ENCODE data around the gene PRKN.

Gene PRKN

GRCh38 chr6:161740486-161740885 is 987.1 kb downstream of the PRKN start:
- no peaks in the 10 kb centered on the region for H3K9me3 ChIP-seq (ENCODE audit: insufficient read depth, low read depth, low read length)
- H3K36me3 ChIP-seq (ENCODE audit: insufficient read depth, low read depth, low read length): no peaks in the 10 kb centered on the region
- H3K27ac ChIP-seq (ENCODE audit: low read length): no peak overlapping the region
- no peak overlapping the region for H3K4me3 ChIP-seq (ENCODE audit: low read length)
- H3K9ac ChIP-seq (ENCODE audit: low read depth, low read length): no peak overlapping the region
- H3K27me3 ChIP-seq (ENCODE audit: insufficient read depth, low read length): no peaks in the 10 kb centered on the region
- no peaks in the 10 kb centered on the region for H3K4me1 ChIP-seq (ENCODE audit: insufficient read depth, low read length)

GRCh38 chr6:161736781-161737292 is 990.7 kb downstream of the PRKN start:
- H3K9me3 ChIP-seq (ENCODE audit: insufficient read depth, low read depth, low read length): no peaks in the 10 kb centered on the region
- H3K9ac ChIP-seq (ENCODE audit: low read depth, low read length): no peak overlapping the region
- H3K36me3 ChIP-seq (ENCODE audit: insufficient read depth, low read depth, low read length): no peaks in the 10 kb centered on the region
- H3K4me1 ChIP-seq (ENCODE audit: insufficient read depth, low read length): no peaks in the 10 kb centered on the region
- H3K27me3 ChIP-seq (ENCODE audit: insufficient read depth, low read length): no peaks in the 10 kb centered on the region
- no peak overlapping the region for H3K27ac ChIP-seq (ENCODE audit: low read length)
- H3K4me3 ChIP-seq (ENCODE audit: low read length): no peak overlapping the region

- no peak overlapping the region for H3K27ac ChIP-seq (ENCODE audit: low read length)
- H3K4me1 ChIP-seq (ENCODE audit: insufficient read depth, low read length): no peaks in the 10 kb centered on the region
- H3K9ac ChIP-seq (ENCODE audit: low read depth, low read length): no peak overlapping the region
- H3K4me3 ChIP-seq (ENCODE audit: low read length): no peak overlapping the region
- no peaks in the 10 kb centered on the region for H3K36me3 ChIP-seq (ENCODE audit: insufficient read depth, low read depth, low read length)
- H3K27me3 ChIP-seq (ENCODE audit: insufficient read depth, low read length): no peaks in the 10 kb centered on the region
- no peaks in the 10 kb centered on the region for H3K9me3 ChIP-seq (ENCODE audit: insufficient read depth, low read depth, low read length)
These were observed 991.2 kb downstream of the PRKN start for GRCh38 chr6:161736326-161736725.

- Histone ChIP-seq H3K27ac (ENCODE audit: low read length) (no peak overlapping the region), H3K27me3 (ENCODE audit: insufficient read depth, low read length) (no peaks in the 10 kb centered on the region), H3K36me3 (ENCODE audit: insufficient read depth, low read depth, low read length) (no peaks in the 10 kb centered on the region), H3K9me3 (ENCODE audit: insufficient read depth, low read depth, low read length) (no peaks in the 10 kb centered on the region), H3K4me1 (ENCODE audit: insufficient read depth, low read length) (peaks cover under 1% of the 10 kb centered on the region; the same call in 1 of the 2 replicates), H3K9ac (ENCODE audit: low read depth, low read length) (no peak overlapping the region), H3K4me3 (ENCODE audit: low read length) (no peak overlapping the region)
These were observed 995.0 kb downstream of the PRKN start for GRCh38 chr6:161732594-161732993.

GRCh38 chr6:161727083-161727833 is 1000.3 kb downstream of the PRKN start:
- H3K27me3 ChIP-seq (ENCODE audit: insufficient read depth, low read length): no peaks in the 10 kb centered on the region
- H3K4me1 ChIP-seq (ENCODE audit: insufficient read depth, low read length): peaks cover 4% of the 10 kb centered on the region; the same call in 1 of the 2 replicates
- H3K27ac ChIP-seq (ENCODE audit: low read length): no peak overlapping the region
- H3K36me3 ChIP-seq (ENCODE audit: insufficient read depth, low read depth, low read length): no peaks in the 10 kb centered on the region
- no peak overlapping the region for H3K9ac ChIP-seq (ENCODE audit: low read depth, low read length)
- H3K9me3 ChIP-seq (ENCODE audit: insufficient read depth, low read depth, low read length): no peaks in the 10 kb centered on the region
- H3K4me3 ChIP-seq (ENCODE audit: low read length): no peak overlapping the region; the same call in 1 of the 2 replicates

- no peak overlapping the region for H3K9ac ChIP-seq (ENCODE audit: low read depth, low read length)
- H3K36me3 ChIP-seq (ENCODE audit: insufficient read depth, low read depth, low read length): no peaks in the 10 kb centered on the region
- H3K4me1 ChIP-seq (ENCODE audit: insufficient read depth, low read length): peaks cover 2% of the 10 kb centered on the region; the same call in 1 of the 2 replicates
- no peak overlapping the region for H3K27ac ChIP-seq (ENCODE audit: low read length)
- no peaks in the 10 kb centered on the region for H3K27me3 ChIP-seq (ENCODE audit: insufficient read depth, low read length)
- no peak overlapping the region for H3K4me3 ChIP-seq (ENCODE audit: low read length)
- no peaks in the 10 kb centered on the region for H3K9me3 ChIP-seq (ENCODE audit: insufficient read depth, low read depth, low read length)
These were observed 1005.2 kb downstream of the PRKN start for GRCh38 chr6:161722394-161722793.

- H3K9me3 ChIP-seq (ENCODE audit: insufficient read depth, low read depth, low read length): no peaks in the 10 kb centered on the region
- H3K9ac ChIP-seq (ENCODE audit: low read depth, low read length): no peak overlapping the region
- no peaks in the 10 kb centered on the region for H3K36me3 ChIP-seq (ENCODE audit: insufficient read depth, low read depth, low read length)
- no peak overlapping the region for H3K27ac ChIP-seq (ENCODE audit: low read length)
- no peaks in the 10 kb centered on the region for H3K4me1 ChIP-seq (ENCODE audit: insufficient read depth, low read length)
- no peak overlapping the region for H3K4me3 ChIP-seq (ENCODE audit: low read length)
- H3K27me3 ChIP-seq (ENCODE audit: insufficient read depth, low read length): no peaks in the 10 kb centered on the region
These were observed 1006.1 kb downstream of the PRKN start for GRCh38 chr6:161721511-161721910.

- H3K27ac ChIP-seq (ENCODE audit: low read length): no peak overlapping the region
- H3K36me3 ChIP-seq (ENCODE audit: insufficient read depth, low read depth, low read length): no peaks in the 10 kb centered on the region
- H3K4me3 ChIP-seq (ENCODE audit: low read length): no peak overlapping the region
- H3K4me1 ChIP-seq (ENCODE audit: insufficient read depth, low read length): no peaks in the 10 kb centered on the region
- no peaks in the 10 kb centered on the region for H3K9me3 ChIP-seq (ENCODE audit: insufficient read depth, low read depth, low read length)
- H3K27me3 ChIP-seq (ENCODE audit: insufficient read depth, low read length): no peaks in the 10 kb centered on the region
- H3K9ac ChIP-seq (ENCODE audit: low read depth, low read length): no peak overlapping the region
These were observed 1011.4 kb downstream of the PRKN start for GRCh38 chr6:161716176-161716575.

GRCh38 chr6:161711938-161712337 is 1015.6 kb downstream of the PRKN start:
- Histone ChIP-seq H3K4me3 (ENCODE audit: low read length) (no peak overlapping the region), H3K27ac (ENCODE audit: low read length) (no peak overlapping the region), H3K4me1 (ENCODE audit: insufficient read depth, low read length) (no peaks in the 10 kb centered on the region), H3K36me3 (ENCODE audit: insufficient read depth, low read depth, low read length) (no peaks in the 10 kb centered on the region), H3K9ac (ENCODE audit: low read depth, low read length) (no peak overlapping the region), H3K27me3 (ENCODE audit: insufficient read depth, low read length) (no peaks in the 10 kb centered on the region), H3K9me3 (ENCODE audit: insufficient read depth, low read depth, low read length) (no peaks in the 10 kb centered on the region)

GRCh38 chr6:161711515-161711914 is 1016.1 kb downstream of the PRKN start:
- Histone ChIP-seq H3K36me3 (ENCODE audit: insufficient read depth, low read depth, low read length) (no peaks in the 10 kb centered on the region), H3K27me3 (ENCODE audit: insufficient read depth, low read length) (no peaks in the 10 kb centered on the region), H3K27ac (ENCODE audit: low read length) (no peak overlapping the region), H3K9ac (ENCODE audit: low read depth, low read length) (no peak overlapping the region), H3K4me3 (ENCODE audit: low read length) (no peak overlapping the region), H3K4me1 (ENCODE audit: insufficient read depth, low read length) (no peaks in the 10 kb centered on the region), H3K9me3 (ENCODE audit: insufficient read depth, low read depth, low read length) (no peaks in the 10 kb centered on the region)

- Histone ChIP-seq H3K4me3 (ENCODE audit: low read length) (no peak overlapping the region), H3K27ac (ENCODE audit: low read length) (no peak overlapping the region), H3K9ac (ENCODE audit: low read depth, low read length) (no peak overlapping the region), H3K9me3 (ENCODE audit: insufficient read depth, low read depth, low read length) (no peaks in the 10 kb centered on the region), H3K4me1 (ENCODE audit: insufficient read depth, low read length) (no peaks in the 10 kb centered on the region), H3K36me3 (ENCODE audit: insufficient read depth, low read depth, low read length) (no peaks in the 10 kb centered on the region), H3K27me3 (ENCODE audit: insufficient read depth, low read length) (no peaks in the 10 kb centered on the region)
These were observed 1016.9 kb downstream of the PRKN start for GRCh38 chr6:161710698-161711097.

GRCh38 chr6:161701056-161701455 is 1026.5 kb downstream of the PRKN start:
- Histone ChIP-seq H3K9ac (ENCODE audit: low read depth, low read length) (no peak overlapping the region), H3K4me1 (ENCODE audit: insufficient read depth, low read length) (no peaks in the 10 kb centered on the region), H3K27me3 (ENCODE audit: insufficient read depth, low read length) (no peaks in the 10 kb centered on the region), H3K9me3 (ENCODE audit: insufficient read depth, low read depth, low read length) (no peaks in the 10 kb centered on the region), H3K4me3 (ENCODE audit: low read length) (no peak overlapping the region), H3K27ac (ENCODE audit: low read length) (no peak overlapping the region), H3K36me3 (ENCODE audit: insufficient read depth, low read depth, low read length) (no peaks in the 10 kb centered on the region)

Measured in iPS-20b (cell line).